HepG2 (cell line): ENCODE data around the gene TSNAXIP1. TPM values are rescaled to one million over a fixed set of nuclear protein-coding genes. Genes with fewer than 3 reads are reported as not detected.

ENCODE experiments used
- ERF ChIP-seq: IDR thresholded peaks from 2 replicates; pipeline ENCODE4 v1.6.1; 2018; ENCODE audit warnings: missing biosample characterization, missing genetic modification reagents
- HDAC6 ChIP-seq: fragments of 200-600 bp; sonication (generic); IDR thresholded peaks from 2 replicates; pipeline ENCODE4 v1.7.0; 2017; ENCODE audit warnings: mild to moderate bottlenecking, antibody characterized with exemption, low read length, low read depth
- HMG20B ChIP-seq: conservative IDR thresholded peaks from 2 replicates; pipeline ENCODE4 v1.6.1; 2016; ENCODE audit warnings: missing genetic modification reagents, missing compliant biosample characterization
- MBD4 ChIP-seq: IDR thresholded peaks from 2 replicates; pipeline ENCODE4 v1.6.1; 2012; ENCODE audit warnings: low read length, inconsistent platforms, borderline replicate concordance
- MTA1 ChIP-seq: sonication (generic); formaldehyde crosslinking; IDR thresholded peaks from 2 replicates; pipeline ENCODE4 v1.4.0; 2020; ENCODE audit warnings: missing genetic modification reagents, mild to moderate bottlenecking, borderline replicate concordance
- NFIB ChIP-seq: sonication (generic); formaldehyde crosslinking; IDR thresholded peaks from 2 replicates; pipeline ENCODE4 v1.9.0; 2021; ENCODE audit warnings: missing genetic modification reagents, mild to moderate bottlenecking, borderline replicate concordance
- NR0B2 ChIP-seq: sonication (generic); formaldehyde crosslinking; IDR thresholded peaks from 2 replicates; pipeline ENCODE4 v1.4.0; 2020; ENCODE audit warnings: mild to moderate bottlenecking, missing genetic modification reagents
- RNF2 ChIP-seq: fragments of 450-650 bp; conservative IDR thresholded peaks from 2 replicates; pipeline ENCODE4 v1.6.1; 2016; ENCODE audit warnings: low read depth
- SNAI1 ChIP-seq: sonication (generic); formaldehyde crosslinking; IDR thresholded peaks from 2 replicates; pipeline ENCODE4 v1.5.0; 2020; ENCODE audit warnings: mild to moderate bottlenecking, missing genetic modification reagents, borderline replicate concordance
- ZNF276 ChIP-seq: sonication (generic); formaldehyde crosslinking; IDR thresholded peaks from 2 replicates; pipeline ENCODE4 v1.4.0; 2020; ENCODE audit warnings: mild to moderate bottlenecking, low read depth, missing genetic modification reagents
- ZNF337 ChIP-seq: sonication (generic); formaldehyde crosslinking; IDR thresholded peaks from 2 replicates; pipeline ENCODE4 v1.5.1; 2020; ENCODE audit warnings: missing genetic modification reagents, low read depth, mild to moderate bottlenecking, borderline replicate concordance
- ZNF563 ChIP-seq: sonication (generic); formaldehyde crosslinking; IDR thresholded peaks from 2 replicates; pipeline ENCODE4 v1.8.0; 2022; ENCODE audit warnings: mild to moderate bottlenecking, moderate library complexity, missing genetic modification reagents
- ZNF607 ChIP-seq: sonication (generic); formaldehyde crosslinking; IDR thresholded peaks from 2 replicates; pipeline ENCODE4 v1.5.1; 2020; ENCODE audit warnings: missing genetic modification reagents, mild to moderate bottlenecking, borderline replicate concordance
- ZNF670 ChIP-seq: sonication (generic); formaldehyde crosslinking; IDR thresholded peaks from 2 replicates; pipeline ENCODE4 v1.8.0; 2022; ENCODE audit warnings: mild to moderate bottlenecking, missing genetic modification reagents, borderline replicate concordance
- ZNF776 ChIP-seq: sonication (generic); formaldehyde crosslinking; IDR thresholded peaks from 2 replicates; pipeline ENCODE4 v1.4.0; 2020; ENCODE audit warnings: mild to moderate bottlenecking, missing genetic modification reagents
- polyA plus RNA-seq, 8 experiments: library from polyadenylated mRNA; depleted of rRNA in 3 of 8; stranded (reverse) in 7 of 8; unstranded in 1 of 8; fragments of >200 nt; fragmentation: Illumina TruSeq in 4 of 8; extraction: Trizol in 4 of 8; gene quantifications; 2 replicates each; pipeline versions ENCODE4 v1.2.1 to v1.2.3, GENCODE V29; 2011 to 2016; ENCODE audit warnings: low read depth in 4 of 8, missing spikeins in 1 of 8, mixed read lengths in 1 of 8; ENCODE audit not compliant: insufficient read depth in 1 of 8
- total RNA-seq, 5 experiments: library from RNA; depleted of rRNA; stranded (reverse); fragments of >200 nt; fragmentation: Illumina TruSeq; extraction: Trizol; gene quantifications; 2 replicates each; pipeline ENCODE4 v1.2.3, GENCODE V29; 2016; ENCODE audit warnings: low read depth in 1 of 5
- TF ChIP-seq, protein P1 (sequence below): sonication (generic); formaldehyde crosslinking; conservative IDR thresholded peaks from 2 replicates; pipeline ENCODE4 v1.4.0; 2020; ENCODE audit warnings: missing genetic modification reagents
- TF ChIP-seq, protein P2 (sequence below): sonication (generic); formaldehyde crosslinking; IDR thresholded peaks from 2 replicates; pipeline ENCODE4 v1.5.0; 2020; ENCODE audit warnings: mild to moderate bottlenecking, missing genetic modification reagents, borderline replicate concordance
- TF ChIP-seq, protein P3 (sequence below): fragments of 450-650 bp; IDR thresholded peaks from 2 replicates; pipeline ENCODE4 v1.6.1; 2016
- TF ChIP-seq, protein P4 (sequence below): sonication (generic); formaldehyde crosslinking; IDR thresholded peaks from 2 replicates; pipeline ENCODE4 v1.4.0; 2020; ENCODE audit warnings: mild to moderate bottlenecking, missing genetic modification reagents
- TF ChIP-seq, protein P5 (sequence below): sonication (generic); formaldehyde crosslinking; IDR thresholded peaks from 2 replicates; pipeline ENCODE4 v1.4.0; 2020; ENCODE audit warnings: missing genetic modification reagents

The TSNAXIP1 gene
- total and polyA plus RNA-seq, 2 of the 13 experiments (the other 11 are each of a cell fraction or from before 2014, with no cell fraction given): 0.37 to 0.86 TPM

DNA sequence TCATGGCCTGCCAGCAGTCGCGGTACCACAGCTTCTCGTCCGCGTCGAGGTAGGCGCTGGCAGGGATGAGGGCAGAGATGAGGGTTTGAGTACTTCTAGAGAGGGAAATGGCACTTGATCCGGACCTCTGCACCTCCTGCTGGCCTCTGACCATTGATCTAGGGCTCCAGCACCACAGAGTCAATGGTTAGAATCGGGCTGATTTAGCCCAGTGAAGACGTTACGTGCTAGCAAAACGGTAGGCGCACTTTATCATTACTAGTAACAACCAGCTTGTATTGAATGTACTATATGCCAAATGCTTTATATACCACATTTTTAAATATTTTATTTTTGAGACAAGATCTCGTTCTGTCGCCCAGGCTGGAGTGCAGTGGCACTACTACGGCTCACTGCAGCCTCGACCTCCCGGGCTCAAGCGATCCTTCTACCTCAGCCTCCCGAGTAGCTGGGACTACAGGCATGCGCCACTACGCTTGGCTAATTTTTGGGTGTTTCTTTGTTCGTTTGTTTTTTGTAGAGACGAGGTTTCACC lies 526 bp downstream of the TSNAXIP1 start (continued):
- TF ChIP-seq, protein P1, sequence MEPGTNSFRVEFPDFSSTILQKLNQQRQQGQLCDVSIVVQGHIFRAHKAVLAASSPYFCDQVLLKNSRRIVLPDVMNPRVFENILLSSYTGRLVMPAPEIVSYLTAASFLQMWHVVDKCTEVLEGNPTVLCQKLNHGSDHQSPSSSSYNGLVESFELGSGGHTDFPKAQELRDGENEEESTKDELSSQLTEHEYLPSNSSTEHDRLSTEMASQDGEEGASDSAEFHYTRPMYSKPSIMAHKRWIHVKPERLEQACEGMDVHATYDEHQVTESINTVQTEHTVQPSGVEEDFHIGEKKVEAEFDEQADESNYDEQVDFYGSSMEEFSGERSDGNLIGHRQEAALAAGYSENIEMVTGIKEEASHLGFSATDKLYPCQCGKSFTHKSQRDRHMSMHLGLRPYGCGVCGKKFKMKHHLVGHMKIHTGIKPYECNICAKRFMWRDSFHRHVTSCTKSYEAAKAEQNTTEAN: no peak
- no peak for TF ChIP-seq NR0B2 (CRISPR knock-in tag)
- TF ChIP-seq ZNF563 (CRISPR knock-in tag): no peak
- TF ChIP-seq NFIB (CRISPR knock-in tag): no peak
- no peak for TF ChIP-seq ZNF670 (CRISPR knock-in tag)
- TF ChIP-seq, protein P2, sequence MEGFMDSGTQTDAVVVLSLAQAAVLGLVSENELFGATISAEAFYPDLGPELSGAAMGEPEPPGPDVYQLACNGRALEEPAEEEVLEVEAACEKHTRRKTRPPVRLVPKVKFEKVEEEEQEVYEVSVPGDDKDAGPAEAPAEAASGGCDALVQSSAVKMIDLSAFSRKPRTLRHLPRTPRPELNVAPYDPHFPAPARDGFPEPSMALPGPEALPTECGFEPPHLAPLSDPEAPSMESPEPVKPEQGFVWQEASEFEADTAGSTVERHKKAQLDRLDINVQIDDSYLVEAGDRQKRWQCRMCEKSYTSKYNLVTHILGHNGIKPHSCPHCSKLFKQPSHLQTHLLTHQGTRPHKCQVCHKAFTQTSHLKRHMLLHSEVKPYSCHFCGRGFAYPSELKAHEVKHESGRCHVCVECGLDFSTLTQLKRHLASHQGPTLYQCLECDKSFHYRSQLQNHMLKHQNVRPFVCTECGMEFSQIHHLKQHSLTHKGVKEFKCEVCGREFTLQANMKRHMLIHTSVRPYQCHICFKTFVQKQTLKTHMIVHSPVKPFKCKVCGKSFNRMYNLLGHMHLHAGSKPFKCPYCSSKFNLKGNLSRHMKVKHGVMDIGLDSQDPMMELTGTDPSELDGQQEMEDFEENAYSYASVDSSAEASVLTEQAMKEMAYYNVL (CRISPR knock-in tag): no peak
- TF ChIP-seq HDAC6: no peak
- TF ChIP-seq, protein P3, sequence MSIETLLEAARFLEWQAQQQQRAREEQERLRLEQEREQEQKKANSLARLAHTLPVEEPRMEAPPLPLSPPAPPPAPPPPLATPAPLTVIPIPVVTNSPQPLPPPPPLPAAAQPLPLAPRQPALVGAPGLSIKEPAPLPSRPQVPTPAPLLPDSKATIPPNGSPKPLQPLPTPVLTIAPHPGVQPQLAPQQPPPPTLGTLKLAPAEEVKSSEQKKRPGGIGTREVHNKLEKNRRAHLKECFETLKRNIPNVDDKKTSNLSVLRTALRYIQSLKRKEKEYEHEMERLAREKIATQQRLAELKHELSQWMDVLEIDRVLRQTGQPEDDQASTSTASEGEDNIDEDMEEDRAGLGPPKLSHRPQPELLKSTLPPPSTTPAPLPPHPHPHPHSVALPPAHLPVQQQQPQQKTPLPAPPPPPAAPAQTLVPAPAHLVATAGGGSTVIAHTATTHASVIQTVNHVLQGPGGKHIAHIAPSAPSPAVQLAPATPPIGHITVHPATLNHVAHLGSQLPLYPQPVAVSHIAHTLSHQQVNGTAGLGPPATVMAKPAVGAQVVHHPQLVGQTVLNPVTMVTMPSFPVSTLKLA: no peak
- TF ChIP-seq, protein P4, sequence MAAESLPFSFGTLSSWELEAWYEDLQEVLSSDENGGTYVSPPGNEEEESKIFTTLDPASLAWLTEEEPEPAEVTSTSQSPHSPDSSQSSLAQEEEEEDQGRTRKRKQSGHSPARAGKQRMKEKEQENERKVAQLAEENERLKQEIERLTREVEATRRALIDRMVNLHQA (CRISPR knock-in tag): no peak
- no peak for TF ChIP-seq ZNF337 (CRISPR knock-in tag)
- TF ChIP-seq MTA1 (CRISPR knock-in tag): 0 out of 2 replicates have a peak, but pooled peaks have one; percentile 45
- TF ChIP-seq SNAI1 (CRISPR knock-in tag): no peak
- TF ChIP-seq ERF: no peak
- TF ChIP-seq ZNF776 (CRISPR knock-in tag): no peak
- TF ChIP-seq, protein P5, sequence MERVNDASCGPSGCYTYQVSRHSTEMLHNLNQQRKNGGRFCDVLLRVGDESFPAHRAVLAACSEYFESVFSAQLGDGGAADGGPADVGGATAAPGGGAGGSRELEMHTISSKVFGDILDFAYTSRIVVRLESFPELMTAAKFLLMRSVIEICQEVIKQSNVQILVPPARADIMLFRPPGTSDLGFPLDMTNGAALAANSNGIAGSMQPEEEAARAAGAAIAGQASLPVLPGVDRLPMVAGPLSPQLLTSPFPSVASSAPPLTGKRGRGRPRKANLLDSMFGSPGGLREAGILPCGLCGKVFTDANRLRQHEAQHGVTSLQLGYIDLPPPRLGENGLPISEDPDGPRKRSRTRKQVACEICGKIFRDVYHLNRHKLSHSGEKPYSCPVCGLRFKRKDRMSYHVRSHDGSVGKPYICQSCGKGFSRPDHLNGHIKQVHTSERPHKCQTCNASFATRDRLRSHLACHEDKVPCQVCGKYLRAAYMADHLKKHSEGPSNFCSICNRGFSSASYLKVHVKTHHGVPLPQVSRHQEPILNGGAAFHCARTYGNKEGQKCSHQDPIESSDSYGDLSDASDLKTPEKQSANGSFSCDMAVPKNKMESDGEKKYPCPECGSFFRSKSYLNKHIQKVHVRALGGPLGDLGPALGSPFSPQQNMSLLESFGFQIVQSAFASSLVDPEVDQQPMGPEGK (CRISPR knock-in tag): no peak
- TF ChIP-seq RNF2: no peak
- TF ChIP-seq MBD4: no peak
- peak; percentile 46; the same call in 1 of the 2 replicates for TF ChIP-seq ZNF607 (CRISPR knock-in tag)
- no peak for TF ChIP-seq ZNF276 (CRISPR knock-in tag)
- no peak for TF ChIP-seq HMG20B
